ENCODE measurements around the gene TRAP1. TPM values are rescaled to one million over a fixed set of nuclear protein-coding genes. Genes with fewer than 3 reads are reported as not detected.

Gene TRAP1
- total RNA-seq, 1 experiment from 2014 or later = 274 TPM

- Mint-ChIP-seq H3K27ac (ENCODE audit: low read depth, unreplicated experiment) (no peak overlapping the region), H3K4me3 (ENCODE audit: unreplicated experiment) (no peak overlapping the region), H3K9me3 (ENCODE audit: unreplicated experiment) (no peaks in the 10 kb centered on the region), H3K36me3 (ENCODE audit: insufficient read depth, unreplicated experiment) (peaks cover 74% of the 10 kb centered on the region), H3K4me1 (ENCODE audit: insufficient read depth, unreplicated experiment) (no peaks in the 10 kb centered on the region), H3K27me3 (ENCODE audit: insufficient read depth, unreplicated experiment) (no peaks in the 10 kb centered on the region)
- no peak for DNase-seq (ENCODE audit: unreplicated experiment)
- no peak for TF ChIP-seq CTCF (IDR thresholded peaks at IDR 0.05; ENCODE audit: unreplicated experiment)
- CTCF ChIA-PET = no interaction called here
- POLR2A ChIA-PET = no interaction called here
- intact Hi-C loops (cut with micrococcal nuclease) = no loop called here
- no TSS peak for BruUV-seq (replicated peaks)
Observed at GRCh38 chr16:3755249-3755648, 37.9 kb upstream of the TRAP1 start.

- no peak for TF ChIP-seq CTCF (IDR thresholded peaks at IDR 0.05; ENCODE audit: unreplicated experiment)
- CTCF ChIA-PET = no interaction called here
- Mint-ChIP-seq H3K27ac (ENCODE audit: low read depth, unreplicated experiment) (no peak overlapping the region), H3K4me1 (ENCODE audit: insufficient read depth, unreplicated experiment) (no peaks in the 10 kb centered on the region), H3K9me3 (ENCODE audit: unreplicated experiment) (no peaks in the 10 kb centered on the region), H3K36me3 (ENCODE audit: insufficient read depth, unreplicated experiment) (peaks cover 74% of the 10 kb centered on the region), H3K27me3 (ENCODE audit: insufficient read depth, unreplicated experiment) (no peaks in the 10 kb centered on the region), H3K4me3 (ENCODE audit: unreplicated experiment) (no peak overlapping the region)
- POLR2A ChIA-PET = no interaction called here
- intact Hi-C loops (cut with micrococcal nuclease) = no loop called here
- BruUV-seq (replicated peaks) = no TSS peak
- DNase-seq (ENCODE audit: unreplicated experiment) = no peak
Observed at GRCh38 chr16:3754772-3755171, 37.4 kb upstream of the TRAP1 start.

- Mint-ChIP-seq H3K36me3 (ENCODE audit: insufficient read depth, unreplicated experiment) (peaks cover 74% of the 10 kb centered on the region), H3K27ac (ENCODE audit: low read depth, unreplicated experiment) (peak overlapping the region; percentile 49), H3K9me3 (ENCODE audit: unreplicated experiment) (no peaks in the 10 kb centered on the region), H3K4me1 (ENCODE audit: insufficient read depth, unreplicated experiment) (no peaks in the 10 kb centered on the region), H3K4me3 (ENCODE audit: unreplicated experiment) (no peak overlapping the region), H3K27me3 (ENCODE audit: insufficient read depth, unreplicated experiment) (no peaks in the 10 kb centered on the region)
- no TSS peak for BruUV-seq (replicated peaks)
- no peak for TF ChIP-seq CTCF (IDR thresholded peaks at IDR 0.05; ENCODE audit: unreplicated experiment)
- intact Hi-C loops (cut with micrococcal nuclease) = no loop called here
- ChIA-PET POLR2A (no interaction called here), CTCF (interaction anchor here (0.6 kb wide), 1 partner anchor 53 kb away, joined by 3 read pairs; no protein-coding TSS in a partner anchor)
- DNase-seq (ENCODE audit: unreplicated experiment) = no peak
Observed at GRCh38 chr16:3754081-3754703, 36.9 kb upstream of the TRAP1 start.

- no peaks in the 10 kb centered on the region for H3K27me3 Mint-ChIP-seq (ENCODE audit: insufficient read depth, unreplicated experiment)
- no TSS peak for BruUV-seq (replicated peaks)
- H3K4me1 Mint-ChIP-seq (ENCODE audit: insufficient read depth, unreplicated experiment) = no peaks in the 10 kb centered on the region
- DNase-seq (ENCODE audit: unreplicated experiment) = no peak
- ChIA-PET POLR2A (no interaction called here), CTCF (no interaction called here)
- H3K4me3 Mint-ChIP-seq (ENCODE audit: unreplicated experiment) = no peak overlapping the region
- TF ChIP-seq CTCF (IDR thresholded peaks at IDR 0.05; ENCODE audit: unreplicated experiment) = no peak
- no peaks in the 10 kb centered on the region for H3K9me3 Mint-ChIP-seq (ENCODE audit: unreplicated experiment)
- no peak overlapping the region for H3K27ac Mint-ChIP-seq (ENCODE audit: low read depth, unreplicated experiment)
- H3K36me3 Mint-ChIP-seq (ENCODE audit: insufficient read depth, unreplicated experiment) = peaks cover 75% of the 10 kb centered on the region
- intact Hi-C loops (cut with micrococcal nuclease) = no loop called here
Observed at GRCh38 chr16:3752984-3753383, 35.7 kb upstream of the TRAP1 start.

Measured in MCF 10A (cell line).